NCI-H345 treated with DMSO at 0.1 percent for 48 hours (cell line): ENCODE measurements around the gene GALNT7.

ENCODE experiments used
- DNase-seq: peaks from one replicate; lab custom pipeline; 2025; ENCODE audit not compliant: unreplicated experiment; lab: John Stamatoyannopoulos, UW

Gene GALNT7

GRCh38 chr4:173293663-173294062 lies 125.1 kb downstream of the GALNT7 start:
- no peak for DNase-seq

- DNase-seq: no peak
These were observed 125.8 kb downstream of the GALNT7 start for GRCh38 chr4:173294444-173294843.

DNA sequence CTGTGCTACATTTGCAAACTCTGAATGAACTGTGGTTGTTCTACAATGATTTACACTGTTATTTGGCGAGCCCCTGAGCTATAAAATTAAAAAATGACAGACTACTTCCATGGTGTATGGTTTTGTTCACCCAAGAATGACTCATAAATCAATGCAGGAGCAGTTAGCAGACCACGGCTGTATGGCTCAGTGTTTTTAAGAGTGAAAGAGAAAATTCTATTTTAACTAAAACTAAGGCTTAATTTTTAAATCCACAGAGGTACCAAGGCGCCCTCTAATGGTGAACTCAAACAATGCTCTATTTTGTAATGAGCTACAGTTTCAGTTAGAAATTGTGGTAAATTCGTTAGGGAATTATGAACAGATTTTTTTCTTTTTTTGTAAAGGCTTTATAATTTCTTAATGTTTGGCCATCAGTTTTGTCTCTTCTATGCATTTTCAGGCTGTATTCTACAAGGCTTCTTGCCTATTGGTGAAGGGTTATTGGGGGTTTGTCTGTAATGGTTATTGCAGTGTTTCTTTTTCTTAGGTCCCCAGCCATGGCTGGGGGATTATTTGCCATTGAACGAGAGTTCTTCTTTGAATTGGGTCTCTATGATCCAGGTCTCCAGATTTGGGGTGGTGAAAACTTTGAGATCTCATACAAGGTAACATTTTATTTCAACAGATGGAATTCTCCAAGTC lies 133.0 kb downstream of the GALNT7 start:
- DNase-seq: peak; percentile 5

DNA sequence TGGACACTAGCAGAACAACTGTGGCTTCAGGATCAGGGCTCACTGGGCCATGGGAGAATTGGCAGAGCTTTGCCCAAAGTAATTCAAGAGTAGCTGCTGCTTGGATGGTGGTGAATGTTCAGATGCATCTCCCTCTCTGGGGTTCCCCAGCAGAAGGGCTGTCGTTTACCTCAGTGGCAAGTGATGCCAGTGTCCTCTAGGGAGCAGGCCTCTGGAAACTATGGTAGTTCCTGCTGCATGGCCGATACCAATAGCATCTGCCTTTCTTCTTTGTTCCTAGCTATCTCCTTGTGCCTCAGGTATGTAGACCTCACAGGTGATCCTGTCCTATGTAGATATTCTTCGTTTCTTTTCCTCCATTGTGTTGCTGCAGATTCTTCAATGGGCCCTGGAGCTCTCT lies 139.2 kb downstream of the GALNT7 start:
- no peak for DNase-seq

DNA sequence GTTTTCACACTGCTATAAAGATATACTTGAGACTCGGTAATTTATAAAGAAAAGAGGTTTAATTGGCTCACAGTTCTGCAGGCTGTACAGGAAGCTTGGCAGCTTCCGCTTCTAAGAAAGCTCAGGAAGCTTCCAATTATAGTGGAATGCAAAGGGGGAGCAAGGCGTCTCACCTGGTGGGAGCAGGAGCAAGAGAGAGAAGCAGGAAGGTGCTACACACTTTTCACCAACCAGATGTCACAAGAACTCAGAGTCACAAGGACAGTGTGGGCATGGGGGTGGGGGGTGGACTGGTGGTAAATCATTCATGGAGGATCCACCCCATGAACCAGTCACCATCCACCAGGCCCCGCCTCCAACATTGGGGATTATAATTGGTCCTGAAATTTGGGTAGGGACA lies 142.8 kb downstream of the GALNT7 start:
- no peak for DNase-seq

DNA sequence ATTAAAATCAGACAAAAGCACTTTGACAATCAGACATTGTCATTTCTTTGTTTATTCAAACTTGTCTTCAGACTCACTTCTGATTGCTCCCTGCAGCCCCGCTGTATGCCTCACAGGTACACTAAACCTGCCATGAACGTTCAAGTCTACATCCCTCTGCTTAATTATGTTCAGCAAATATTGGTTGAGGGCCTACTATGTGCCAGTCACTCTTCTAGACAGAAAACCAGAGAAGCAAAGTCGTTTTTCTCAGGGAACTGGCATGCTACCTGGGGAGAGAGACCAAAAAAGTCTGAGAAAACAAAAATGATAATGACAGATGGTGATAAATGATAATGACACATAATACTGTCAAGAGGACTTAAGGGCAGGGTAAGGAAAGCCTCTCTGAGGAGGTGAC lies 146.1 kb downstream of the GALNT7 start:
- DNase-seq: no peak

GRCh38 chr4:173316060-173316459 lies 147.4 kb downstream of the GALNT7 start:
- no peak for DNase-seq

DNA sequence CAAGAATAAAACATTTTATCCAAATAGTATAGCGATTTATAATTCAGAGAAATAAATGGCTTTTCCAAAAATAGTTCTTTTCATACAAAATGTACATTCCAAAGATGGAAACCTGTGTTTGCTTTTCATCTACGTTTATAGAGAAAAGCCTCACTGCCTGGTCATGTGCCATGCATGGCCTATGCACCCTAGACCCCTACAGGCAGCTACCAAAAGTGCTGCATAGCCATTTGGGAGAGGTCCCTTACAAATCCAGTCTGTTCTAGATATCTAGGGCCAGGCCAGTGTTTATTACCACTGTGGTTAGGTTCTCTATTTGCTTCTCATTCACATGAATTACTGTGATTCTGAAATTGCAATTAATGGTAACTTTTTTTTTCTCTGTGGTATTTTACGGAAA lies 148.4 kb downstream of the GALNT7 start:
- no peak for DNase-seq

- DNase-seq: no peak
These were observed 149.6 kb downstream of the GALNT7 start for GRCh38 chr4:173318240-173318639.

DNA sequence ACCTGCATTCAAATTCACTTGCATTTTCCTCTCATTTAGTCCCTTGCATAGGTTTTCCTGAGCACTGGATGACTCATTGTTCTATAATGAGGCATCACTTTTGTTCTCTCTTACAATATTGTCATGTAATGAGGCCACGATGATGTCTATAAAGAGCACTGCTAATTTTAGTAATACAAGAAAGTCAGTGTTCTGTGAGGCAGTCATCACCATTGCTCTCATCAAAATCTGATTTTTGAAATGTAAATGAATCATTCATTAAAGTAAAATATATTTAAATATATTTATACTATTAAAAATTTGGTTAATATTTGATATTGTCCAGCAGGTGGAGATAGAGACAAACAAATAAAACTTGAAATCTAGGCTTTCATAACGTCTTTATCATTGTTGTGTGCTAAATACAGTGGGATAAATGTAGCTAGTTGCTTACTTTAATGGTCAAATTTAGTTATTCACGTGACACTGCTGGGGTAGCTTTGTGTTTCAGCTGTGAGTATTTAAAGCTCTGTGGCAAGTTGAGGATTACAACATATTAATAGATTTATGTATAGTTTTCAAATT lies 150.1 kb downstream of the GALNT7 start:
- DNase-seq: no peak

DNA sequence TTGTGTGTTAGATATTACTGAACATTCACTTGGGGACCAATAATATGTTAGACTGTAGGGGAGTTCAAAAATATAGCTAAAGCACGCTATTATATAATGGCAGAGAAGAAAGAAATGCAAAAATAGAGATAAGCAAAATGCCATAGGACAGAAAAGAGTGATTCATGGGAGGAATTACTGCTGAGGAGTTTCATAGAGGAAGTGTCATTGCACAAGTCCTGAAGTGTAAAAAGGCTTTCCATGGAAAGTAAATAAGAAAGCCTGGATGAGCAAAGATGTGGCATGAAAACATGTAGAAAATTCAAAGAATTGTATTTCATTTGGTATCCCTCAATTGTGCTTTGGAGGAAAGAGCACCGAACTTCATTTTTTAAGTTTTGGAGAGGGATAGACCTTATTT lies 151.1 kb downstream of the GALNT7 start:
- no peak for DNase-seq

GRCh38 chr4:173325007-173325736 lies 156.6 kb downstream of the GALNT7 start:
- DNase-seq: no peak

DNA sequence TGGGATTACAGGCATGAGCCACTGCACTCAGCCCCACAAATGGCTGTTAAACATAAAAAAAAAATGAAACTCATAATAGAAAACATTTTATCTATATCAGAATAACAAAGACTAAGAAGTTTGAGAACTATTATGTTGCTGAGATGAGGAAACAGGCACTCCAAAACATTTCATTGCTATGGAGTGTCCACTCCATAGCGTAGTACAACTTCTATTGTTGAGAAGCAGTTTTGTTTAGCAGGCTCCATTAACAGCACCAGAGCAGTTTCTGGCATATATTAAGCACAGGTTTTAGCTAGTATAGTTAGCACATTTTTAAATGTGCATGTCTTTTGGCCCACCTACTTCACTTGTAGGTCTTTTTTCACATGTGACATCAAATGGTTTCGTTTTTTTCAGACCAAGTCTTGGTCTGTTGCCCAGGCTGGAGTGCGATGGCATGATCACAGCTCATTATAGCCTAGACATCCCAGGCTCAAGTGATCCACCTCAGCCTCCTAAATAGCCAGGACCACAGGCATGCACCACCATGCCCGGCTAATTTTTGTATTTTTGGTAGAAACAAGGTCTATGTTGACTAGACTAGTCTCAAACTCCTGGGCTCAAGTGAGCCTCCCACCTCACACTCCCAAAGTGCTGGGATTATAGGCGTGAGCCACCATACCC lies 159.8 kb downstream of the GALNT7 start:
- no peak for DNase-seq

GRCh38 chr4:173330590-173330989 lies 162.0 kb downstream of the GALNT7 start:
- DNase-seq: no peak

DNA sequence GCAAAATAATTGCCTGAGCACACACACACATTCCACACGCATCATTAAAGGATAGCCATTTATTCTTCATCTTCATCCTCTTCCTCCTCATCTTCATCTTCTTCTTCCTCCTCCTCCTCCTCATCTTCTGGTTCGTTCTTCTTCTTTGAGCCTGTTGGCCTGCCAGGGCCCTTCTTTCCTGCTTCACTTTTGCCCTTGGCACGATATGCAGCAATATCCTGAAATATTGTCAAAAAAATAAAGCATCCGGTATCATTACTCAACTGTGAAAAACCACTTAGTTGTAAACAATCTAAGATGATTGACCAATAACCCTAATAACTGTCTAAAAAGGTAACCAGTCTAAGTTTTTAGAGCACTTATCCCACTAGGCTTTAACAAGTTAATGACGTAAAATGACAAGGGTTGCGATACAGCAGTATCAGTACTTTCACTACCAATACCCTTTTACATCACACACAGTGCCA lies 163.4 kb downstream of the GALNT7 start:
- DNase-seq: no peak

DNA sequence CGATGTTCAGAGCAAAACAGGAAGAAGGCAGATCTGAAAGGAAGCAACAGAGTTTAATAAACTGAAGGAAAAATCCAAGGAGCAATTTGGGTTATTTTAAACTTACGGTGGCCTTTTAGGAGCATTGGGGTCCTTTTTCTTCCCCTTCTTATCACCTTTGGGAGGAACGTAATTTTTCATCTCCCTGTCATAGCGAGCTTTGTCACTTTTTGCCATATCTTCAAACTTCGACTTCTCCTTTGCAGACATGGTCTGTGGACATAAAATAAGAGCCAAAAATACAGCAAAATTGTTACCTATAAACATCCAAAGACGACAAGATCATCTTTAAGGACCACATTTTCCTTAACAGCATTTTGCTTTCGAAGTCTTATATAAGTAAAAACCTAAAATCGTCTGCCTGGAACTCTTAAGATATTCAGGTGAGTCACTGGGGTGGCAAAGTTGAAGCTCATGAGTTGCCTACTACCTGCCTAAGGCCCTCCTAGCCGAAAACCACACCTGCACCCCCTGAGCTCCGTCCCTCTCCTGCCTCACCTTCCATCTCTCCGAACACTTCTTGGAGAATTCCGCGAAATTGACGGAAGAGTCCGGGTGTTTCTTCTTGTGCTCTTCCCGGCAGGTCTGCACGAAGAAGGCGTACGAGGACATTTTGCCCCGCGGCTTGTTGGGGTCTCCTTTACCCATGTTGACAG lies 164.5 kb downstream of the GALNT7 start:
- no peak for DNase-seq

DNA sequence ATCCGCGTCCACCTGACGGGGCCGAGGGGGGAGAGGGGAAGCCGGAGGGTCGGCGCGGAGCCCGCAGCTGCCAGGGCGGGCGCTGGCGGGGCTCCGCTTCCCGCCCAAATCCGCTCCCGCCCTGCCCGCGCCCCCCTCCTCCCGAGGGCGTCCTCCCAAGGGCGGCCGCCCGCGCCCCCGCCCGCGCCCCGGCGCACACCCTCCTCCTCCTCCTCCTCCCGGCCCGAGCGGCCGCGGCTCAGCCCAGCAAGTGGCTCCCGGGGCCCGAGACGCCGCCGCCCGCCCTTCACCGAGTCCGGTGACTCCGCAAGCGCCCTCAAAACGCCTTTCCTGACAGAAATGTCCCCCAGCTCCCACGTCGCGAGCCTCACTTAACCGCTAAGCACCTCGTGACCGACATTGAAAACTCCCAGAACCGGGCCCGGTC lies 165.1 kb downstream of the GALNT7 start:
- DNase-seq: no peak

DNA sequence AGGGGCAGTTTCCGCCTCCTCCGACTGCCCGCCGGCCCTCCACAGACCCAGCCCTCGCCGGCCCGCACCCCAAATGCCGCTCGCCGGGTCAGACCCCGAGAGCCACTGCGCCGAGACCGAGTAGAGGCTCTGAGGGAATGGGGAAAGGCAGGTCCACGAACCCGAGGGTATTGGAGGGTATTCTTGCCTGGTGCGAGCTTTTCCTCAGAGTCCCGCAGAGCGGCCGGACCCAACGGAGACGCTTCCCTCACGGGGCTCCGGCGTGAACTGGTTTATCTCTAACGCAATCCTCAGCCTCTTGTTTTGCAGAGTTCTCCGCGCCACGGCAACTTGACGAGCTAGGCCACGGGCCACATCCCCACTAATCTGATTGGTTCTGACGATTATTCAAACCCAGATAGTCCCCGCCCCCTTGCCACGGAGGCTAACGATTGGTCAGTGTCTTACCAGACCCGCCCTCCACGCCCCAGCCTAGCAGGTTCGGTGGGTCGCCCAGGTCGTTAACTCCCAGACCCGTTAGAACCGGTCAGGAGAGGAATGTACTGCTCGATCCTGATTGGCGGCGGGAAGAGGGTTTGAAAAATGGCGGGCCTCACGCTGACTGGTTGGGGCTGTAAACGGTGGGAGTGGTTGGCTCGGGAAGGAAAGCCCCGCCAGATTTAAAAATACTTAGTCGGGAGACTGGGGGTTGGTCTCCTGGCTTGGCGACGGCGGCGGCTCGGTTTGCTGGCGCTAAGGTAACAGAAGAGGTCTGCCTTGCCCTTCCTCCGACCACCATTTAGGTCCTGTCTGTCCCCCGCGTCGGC lies 165.7 kb downstream of the GALNT7 start, which contains the start of gene HMGB2:
Gene HMGB2, minus strand, starts transcription at position 274 of the 806 bp plus-strand sequence. CDS start 709 bp downstream, outside the sequence.
- DNase-seq: peak; percentile 90

DNA sequence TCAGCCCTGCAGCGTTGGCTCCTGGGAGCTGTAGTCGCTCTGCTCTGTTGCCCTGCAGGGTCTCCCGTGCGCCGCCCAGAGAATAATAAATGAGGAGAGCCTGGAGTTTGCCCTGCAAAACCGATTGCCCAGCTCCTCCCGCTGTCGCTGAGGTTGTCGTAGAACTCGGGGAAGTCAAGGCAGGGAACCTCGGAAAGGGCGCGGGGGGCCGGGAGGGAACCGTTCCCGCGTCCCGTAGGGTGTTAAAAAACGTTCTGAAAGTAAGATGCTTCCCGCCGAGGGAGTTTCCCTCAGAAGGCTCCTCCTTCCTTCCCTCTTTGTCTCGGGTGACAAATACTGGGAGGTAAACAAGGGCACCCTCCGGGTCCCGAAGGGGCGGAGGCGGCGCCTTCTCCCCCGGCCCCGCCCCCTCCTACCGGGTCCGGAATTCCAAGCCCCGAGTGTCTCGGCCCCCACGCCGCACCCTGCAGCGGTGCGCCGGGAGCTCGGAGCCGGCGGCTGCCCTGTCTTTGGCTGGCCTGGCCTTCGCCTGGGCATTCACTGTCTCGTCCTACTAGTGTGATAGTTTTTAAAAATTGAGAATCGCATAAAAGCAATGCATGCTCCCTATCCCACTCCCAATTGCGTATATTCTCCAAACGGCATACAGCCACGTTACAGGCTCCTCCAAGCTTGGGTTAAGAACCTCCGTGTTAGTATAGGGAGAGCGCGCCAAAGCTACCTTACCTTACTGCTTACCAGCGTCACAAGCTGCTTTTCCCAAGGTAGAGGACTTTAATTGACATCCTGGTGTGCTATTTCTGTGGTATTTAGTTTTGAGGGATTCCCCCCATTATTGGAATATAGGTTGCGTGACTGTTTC lies 166.5 kb downstream of the GALNT7 start:
- DNase-seq: peak; percentile 73
